DOHH2 (cell line): ENCODE results near the gene APBA3.

Experiments used
- EZH2phosphoT487 ChIP-seq: fragments of 200-600 bp; sonication (generic); IDR thresholded peaks from 2 replicates; pipeline ENCODE4 v1.6.1; 2017; ENCODE audit warnings: borderline replicate concordance, mild to moderate bottlenecking, antibody characterized with exemption, low read length, moderate library complexity, mixed read lengths
- TF ChIP-seq, protein P1 (sequence below): fragments of 200-600 bp; sonication (generic); IDR thresholded peaks from one replicate; pipeline ENCODE4 v1.5.1; 2014; ENCODE audit warnings: antibody characterized with exemption, mild to moderate bottlenecking, low read depth, low read length; ENCODE audit not compliant: poor library complexity, severe bottlenecking

DNA sequence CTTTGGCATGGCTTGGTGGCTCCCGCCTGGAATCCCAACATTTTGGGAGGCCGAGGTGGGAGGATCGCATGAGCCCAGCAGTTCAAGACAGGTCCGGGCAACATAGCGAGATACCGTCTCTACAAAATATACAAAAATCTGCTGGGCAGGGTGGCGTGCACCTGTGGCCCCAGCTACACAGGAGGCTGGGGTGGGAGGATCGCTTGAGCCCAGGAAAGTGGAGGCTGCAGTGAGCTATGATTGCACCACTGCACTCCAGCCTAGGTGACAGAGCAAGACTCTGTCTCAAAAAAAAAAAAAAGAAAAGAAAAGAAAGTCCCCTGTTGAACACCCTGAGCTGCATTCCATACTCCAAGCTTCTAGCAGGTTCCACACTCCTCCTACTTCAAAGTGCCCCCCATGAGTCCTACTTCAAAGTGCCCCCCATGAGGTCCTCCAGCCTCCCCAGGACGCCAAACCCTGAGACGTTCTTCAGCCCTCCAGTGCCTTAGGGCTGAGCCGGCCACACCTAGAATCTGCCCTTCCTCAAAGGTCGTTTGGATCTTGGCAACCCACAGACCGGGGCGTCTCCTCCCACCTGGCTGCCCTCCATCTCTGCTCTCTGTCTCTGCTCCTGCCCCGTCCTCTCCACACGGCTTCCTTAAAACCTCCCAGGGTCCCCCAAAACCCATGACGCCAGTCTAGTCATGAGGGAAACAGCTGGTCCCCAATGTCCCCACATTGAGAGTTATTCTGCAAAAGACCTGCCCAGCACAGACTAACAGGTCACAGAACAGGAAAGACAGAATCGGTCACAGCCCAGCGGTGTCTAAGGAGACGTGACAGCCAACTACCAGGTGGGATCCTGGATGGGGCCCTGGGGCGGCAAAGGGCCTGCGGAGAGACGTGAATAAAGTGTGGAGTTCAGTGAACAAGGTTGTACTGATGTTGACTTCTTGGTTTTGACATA, 48.6 kb downstream of the APBA3 start:
- TF ChIP-seq, protein P1, sequence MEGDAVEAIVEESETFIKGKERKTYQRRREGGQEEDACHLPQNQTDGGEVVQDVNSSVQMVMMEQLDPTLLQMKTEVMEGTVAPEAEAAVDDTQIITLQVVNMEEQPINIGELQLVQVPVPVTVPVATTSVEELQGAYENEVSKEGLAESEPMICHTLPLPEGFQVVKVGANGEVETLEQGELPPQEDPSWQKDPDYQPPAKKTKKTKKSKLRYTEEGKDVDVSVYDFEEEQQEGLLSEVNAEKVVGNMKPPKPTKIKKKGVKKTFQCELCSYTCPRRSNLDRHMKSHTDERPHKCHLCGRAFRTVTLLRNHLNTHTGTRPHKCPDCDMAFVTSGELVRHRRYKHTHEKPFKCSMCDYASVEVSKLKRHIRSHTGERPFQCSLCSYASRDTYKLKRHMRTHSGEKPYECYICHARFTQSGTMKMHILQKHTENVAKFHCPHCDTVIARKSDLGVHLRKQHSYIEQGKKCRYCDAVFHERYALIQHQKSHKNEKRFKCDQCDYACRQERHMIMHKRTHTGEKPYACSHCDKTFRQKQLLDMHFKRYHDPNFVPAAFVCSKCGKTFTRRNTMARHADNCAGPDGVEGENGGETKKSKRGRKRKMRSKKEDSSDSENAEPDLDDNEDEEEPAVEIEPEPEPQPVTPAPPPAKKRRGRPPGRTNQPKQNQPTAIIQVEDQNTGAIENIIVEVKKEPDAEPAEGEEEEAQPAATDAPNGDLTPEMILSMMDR = no peak
- TF ChIP-seq EZH2phosphoT487 = no peak
